Lower leg skin (tissue), 3 donors: ENCODE measurements around the gene CENPP.

Experiments used
- POLR2A ChIP-seq, 2 donors: fragments of 450-650 bp; IDR thresholded peaks; one replicate each; pipeline ENCODE4 v1.6.1; 2016 to 2017; ENCODE audit warnings: antibody characterized with exemption in 2 of 2, mild to moderate bottlenecking in 1 of 2, moderate library complexity in 1 of 2
- TF ChIP-seq, protein P1 (sequence below), 3 donors: fragments of 450-650 bp; IDR thresholded peaks; one replicate each; pipeline ENCODE4 v1.5.1; 2016; ENCODE audit warnings: antibody characterized with exemption in 3 of 3, mild to moderate bottlenecking in 3 of 3, moderate library complexity in 2 of 3

DNA sequence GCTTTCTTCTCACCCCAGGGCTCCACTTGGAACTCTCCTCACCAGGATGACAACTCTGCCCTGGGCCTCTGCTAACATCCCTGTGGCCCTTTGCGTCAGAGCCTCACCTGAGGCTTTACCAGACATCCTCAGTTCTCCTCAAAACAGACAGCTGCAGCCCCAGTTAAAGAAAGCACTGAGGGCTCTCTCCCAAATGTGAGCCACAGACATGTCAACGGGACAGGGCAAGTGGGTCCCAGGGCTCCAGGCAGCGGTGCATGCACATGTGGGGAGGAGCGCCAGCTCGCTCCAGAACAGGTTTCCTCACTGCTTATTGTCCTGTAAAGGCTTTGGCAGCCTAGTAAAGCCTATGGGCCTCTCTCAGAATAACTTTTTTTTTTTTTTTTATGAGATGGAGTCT, 306.9 kb downstream of the CENPP start:
- TF ChIP-seq, protein P1, sequence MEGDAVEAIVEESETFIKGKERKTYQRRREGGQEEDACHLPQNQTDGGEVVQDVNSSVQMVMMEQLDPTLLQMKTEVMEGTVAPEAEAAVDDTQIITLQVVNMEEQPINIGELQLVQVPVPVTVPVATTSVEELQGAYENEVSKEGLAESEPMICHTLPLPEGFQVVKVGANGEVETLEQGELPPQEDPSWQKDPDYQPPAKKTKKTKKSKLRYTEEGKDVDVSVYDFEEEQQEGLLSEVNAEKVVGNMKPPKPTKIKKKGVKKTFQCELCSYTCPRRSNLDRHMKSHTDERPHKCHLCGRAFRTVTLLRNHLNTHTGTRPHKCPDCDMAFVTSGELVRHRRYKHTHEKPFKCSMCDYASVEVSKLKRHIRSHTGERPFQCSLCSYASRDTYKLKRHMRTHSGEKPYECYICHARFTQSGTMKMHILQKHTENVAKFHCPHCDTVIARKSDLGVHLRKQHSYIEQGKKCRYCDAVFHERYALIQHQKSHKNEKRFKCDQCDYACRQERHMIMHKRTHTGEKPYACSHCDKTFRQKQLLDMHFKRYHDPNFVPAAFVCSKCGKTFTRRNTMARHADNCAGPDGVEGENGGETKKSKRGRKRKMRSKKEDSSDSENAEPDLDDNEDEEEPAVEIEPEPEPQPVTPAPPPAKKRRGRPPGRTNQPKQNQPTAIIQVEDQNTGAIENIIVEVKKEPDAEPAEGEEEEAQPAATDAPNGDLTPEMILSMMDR (IDR thresholded peaks at IDR 0.05): no peak
- no peak for TF ChIP-seq POLR2A (IDR thresholded peaks at IDR 0.05)
